Activated T-cell treated with anti-CD3 and anti-CD28 coated beads for 4 hours (primary cell): ENCODE results near the gene ITIH1.

ENCODE experiments used
- DNase-seq: peaks from one replicate; pipeline ENCODE4 v3.0.0-alpha.2; 2020

The ITIH1 gene

DNA sequence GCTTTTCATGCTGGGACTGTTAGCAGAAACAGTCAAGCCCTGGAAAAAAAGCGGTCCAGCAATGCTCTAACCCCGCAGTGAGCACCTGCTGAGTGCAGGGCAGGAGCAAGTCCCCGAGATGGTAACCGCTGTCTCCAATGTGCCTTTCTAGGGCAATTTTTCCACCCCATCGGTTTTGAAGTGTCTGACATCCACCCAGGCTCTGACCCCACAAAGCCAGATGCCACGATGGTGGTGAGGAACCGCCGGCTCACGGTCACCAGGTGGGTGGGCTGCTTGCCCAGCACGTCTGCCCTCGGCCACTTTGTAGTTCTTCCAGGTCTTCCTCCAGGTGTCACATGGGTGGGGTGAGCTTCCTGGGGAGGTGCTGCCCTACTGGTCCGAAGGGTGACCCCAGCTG is 14.0 kb downstream of the ITIH1 start:
- no peak for DNase-seq

DNA sequence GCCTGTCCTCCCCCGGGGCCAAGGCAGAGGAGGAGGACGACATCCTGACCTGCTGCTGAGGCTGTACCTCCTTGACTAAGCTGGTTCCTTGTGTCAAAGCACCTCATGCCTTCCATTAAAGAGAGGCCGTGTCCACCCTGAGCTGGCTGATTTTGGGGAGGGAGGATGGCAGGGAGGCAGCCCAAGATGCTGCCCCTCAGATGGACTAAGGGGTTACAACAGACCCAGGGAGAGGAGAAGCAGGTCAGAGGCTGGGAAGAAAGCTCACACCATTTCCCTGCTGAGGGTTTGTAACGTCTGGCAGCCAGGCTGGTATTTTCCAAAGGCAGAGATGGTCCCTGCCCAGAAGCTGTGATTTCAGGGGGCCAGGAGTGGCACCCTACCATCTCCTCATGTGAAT is 14.5 kb downstream of the ITIH1 start:
- DNase-seq, result no peak

DNA sequence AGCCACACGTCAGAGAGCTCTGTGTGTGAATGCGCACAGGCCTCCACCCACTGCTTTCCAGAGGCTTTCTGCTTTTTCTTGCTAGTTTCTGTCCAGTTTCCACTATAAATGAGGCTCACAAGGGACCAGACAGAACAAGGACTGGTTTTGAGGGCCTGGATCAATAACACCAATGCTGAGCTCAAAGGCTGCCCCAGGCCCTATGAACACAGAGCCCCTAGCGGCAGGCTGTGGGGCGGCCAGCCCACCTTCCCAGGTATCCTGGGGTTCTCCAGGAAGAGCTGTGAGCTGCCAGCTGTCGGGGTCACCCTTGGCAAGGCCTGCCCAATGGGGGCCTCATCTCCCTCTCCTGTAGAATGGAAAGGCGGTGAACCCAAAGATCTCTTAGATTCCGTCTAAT is 15.0 kb downstream of the ITIH1 start:
- DNase-seq, result no peak

DNA sequence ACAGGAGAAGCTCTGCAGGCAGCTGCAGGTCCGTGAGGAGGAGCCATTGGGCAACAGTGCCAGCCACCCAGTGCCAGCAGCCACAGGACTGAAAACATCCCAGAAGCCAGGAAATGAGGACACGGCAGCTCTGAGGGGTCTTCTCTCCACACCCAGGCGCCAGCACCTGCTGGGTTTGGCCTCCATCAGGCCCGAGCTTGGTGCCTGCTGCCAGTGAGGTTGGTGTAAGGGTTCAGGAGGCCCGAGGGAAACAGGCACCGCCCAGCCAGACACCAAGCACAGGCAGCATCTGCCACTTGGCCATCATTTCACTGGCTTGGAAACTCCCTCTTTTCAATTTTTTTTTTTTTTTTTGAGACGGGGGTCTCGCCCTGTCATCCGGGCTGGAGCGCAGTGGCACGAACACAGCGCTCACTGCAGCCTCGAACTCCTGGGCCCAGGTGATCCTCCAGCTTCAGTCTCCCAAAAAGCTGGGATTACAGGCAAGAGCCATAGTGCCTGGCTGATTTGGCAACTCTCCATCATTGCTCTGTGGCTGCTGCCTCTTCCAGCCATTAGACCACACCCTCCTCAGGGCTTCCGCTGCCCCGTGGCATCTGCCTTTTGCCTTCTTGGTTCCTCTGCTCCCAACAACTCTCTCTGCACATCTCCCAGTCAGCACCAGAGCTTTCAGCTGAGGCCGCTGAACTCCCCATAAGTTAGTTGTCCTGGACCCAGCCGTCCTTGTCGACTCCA is 15.7 kb downstream of the ITIH1 start:
- no peak for DNase-seq

DNA sequence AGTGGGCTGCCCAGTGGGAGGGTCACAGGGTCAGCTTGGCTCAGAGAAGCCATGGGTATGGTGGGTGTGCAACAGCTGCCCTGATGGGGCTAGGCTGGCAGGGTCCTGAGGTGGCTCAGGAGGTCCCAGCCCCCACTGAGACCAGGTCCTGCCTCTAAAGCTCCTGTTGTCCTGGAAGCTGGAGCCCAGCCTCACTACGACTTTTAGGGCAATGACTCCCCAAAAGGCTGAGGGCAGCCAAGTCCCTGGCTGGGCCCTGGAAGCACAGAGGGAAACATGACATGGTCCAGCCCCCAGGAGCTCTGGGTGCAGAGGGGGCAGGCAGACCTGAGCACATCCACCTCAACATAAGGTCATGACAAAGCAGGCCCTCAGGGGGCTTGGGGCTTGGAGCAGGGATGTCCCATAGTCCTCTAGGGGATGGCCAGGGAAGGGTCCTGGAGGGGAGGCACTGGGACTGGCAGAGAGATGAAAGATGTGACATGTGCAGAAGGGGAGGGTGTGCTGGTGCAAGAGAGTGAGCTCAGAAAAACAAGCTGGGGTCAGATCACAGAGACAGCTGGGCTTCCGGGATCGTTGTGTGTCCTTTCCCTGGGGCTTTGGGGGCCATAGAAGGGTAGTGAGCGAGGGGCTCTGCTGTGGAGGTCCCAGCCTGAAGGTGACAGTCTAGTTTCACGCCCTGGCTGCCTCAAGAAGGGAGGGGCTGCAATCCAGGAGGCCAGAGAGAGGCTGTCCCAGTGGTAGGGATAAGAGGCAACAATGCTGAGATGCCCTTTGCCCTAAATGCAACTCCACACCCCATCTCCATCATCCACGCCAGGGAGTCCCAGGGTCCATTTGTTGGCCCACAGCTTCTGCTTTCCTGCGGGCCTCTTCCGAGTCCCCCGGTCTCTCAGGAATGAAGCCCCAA is 16.6 kb downstream of the ITIH1 start:
- DNase-seq, result no peak

DNA sequence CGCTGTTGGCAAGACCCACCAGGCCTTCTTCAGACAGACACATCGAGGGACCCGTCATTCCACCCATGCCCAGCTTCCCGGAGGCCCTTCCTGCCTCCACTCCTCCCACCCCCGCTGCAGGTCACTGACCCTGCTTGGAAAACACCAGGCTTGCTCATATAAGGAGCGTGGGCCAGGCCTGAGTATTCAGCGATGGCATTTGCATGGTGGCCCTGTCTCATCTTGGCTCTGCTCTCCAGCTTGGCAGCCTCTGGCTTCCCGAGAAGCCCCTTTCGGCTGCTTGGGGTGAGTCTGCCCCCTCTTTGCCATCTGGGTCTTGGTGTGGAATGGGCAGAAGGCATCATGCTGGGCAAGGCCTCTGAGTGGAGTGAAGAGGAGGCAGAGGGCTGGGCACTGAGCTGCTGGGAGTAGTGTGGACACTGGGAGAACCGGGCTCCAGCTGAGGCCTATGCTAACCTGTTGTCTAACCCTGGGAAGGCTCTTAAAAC is 17.3 kb downstream of the ITIH1 start, which contains the start of gene ITIH3:
ITIH3 (plus strand) TSS at position 185 of the 488 bp plus-strand sequence; CDS start at position 193, 8 bp downstream.
- DNase-seq, result no peak

DNA sequence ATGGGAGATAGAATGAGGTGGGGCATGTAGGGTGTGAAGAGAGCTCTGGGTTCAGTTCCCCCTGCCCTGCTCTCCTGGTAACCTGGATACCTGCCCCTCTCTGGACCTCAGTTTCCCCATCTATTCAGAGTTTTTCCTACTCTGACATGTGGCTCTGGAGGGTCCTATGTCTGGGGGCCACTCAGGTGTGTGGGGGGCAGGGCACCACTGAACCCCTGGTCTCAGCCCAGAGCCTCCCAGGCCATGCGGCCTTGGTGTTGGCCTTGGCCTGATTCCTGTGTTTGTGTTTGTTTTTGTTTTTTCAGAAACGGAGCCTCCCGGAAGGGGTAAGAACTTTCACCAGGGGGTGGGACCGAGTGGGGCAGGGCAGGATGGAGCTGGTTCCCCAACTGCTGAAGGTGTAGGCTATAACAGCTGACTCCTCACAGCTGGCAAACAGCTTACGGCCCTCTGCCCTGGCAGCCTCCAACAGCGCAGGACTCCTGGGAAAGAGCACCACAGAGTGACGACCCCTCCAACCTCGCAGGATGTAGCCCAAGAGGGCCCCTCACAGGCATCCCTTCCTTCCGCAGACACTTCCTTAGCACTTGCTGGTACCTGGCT is 18.0 kb downstream of the ITIH1 start:
- DNase-seq, result no peak

DNA sequence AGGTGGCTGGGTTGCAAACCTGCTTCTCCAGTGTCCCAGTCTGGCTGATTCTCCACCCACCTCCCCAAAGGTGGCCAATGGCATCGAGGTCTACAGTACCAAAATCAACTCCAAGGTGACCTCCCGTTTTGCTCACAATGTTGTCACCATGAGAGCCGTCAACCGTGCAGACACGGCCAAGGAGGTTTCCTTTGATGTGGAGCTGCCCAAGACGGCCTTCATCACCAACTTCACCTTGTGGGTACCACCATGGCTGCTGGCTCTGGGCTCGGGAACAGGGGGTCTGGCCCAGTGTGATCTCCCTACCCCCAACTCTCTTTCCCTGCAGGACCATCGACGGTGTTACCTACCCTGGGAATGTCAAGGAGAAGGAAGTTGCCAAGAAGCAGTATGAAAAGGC is 19.0 kb downstream of the ITIH1 start:
- no peak for DNase-seq

DNA sequence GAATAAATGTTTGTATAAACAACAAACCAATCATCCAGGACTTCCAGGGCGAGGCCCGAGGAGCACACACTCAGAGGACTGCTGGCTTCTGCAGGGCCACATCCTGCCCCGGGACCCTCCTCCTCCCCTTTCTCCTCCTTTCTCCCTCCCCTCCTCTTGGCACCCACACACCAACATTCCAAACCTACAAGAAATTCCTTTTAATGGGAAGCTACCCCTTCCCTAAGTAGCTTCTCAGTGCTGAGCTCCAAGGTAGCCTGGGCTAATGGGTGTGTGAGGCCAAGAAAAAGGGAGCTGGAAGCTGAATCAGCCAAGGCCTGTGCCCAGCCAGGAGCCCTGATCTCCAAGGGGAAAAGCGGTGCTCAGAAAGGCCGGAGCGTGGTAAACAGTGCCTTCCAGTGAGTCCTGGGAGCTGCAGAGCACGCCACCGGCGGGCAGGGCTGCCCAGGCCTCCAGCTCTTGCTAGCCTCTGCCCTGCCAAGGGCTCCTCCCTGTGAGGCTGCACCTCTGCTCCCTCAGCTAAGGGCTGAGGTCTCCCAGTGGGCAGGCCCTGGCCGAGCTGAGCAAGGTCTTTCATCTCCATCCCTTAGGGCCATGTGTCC is 21.1 kb downstream of the ITIH1 start:
- DNase-seq, result no peak

DNA sequence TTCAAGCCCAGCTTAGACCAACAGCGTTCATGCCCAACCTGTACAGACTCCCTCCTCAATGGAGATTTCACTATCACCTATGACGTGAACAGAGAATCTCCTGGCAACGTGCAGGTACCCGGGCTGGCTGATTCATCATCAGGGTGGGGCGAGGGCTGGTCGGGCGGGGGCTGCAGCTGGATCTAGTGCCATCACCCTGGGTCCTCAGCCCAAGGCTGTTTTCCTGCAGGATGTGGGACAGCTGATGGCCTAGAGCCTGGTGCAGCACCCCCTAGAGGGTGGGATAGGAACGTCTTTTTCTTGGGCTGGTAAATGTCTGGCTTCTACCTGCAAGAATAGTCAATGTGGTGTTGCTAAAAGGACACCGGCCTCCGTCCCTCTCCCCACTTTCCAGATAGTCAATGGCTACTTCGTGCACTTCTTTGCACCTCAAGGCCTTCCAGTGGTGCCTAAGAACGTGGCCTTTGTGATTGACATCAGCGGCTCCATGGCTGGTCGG is 21.6 kb downstream of the ITIH1 start:
- DNase-seq, result no peak

DNA sequence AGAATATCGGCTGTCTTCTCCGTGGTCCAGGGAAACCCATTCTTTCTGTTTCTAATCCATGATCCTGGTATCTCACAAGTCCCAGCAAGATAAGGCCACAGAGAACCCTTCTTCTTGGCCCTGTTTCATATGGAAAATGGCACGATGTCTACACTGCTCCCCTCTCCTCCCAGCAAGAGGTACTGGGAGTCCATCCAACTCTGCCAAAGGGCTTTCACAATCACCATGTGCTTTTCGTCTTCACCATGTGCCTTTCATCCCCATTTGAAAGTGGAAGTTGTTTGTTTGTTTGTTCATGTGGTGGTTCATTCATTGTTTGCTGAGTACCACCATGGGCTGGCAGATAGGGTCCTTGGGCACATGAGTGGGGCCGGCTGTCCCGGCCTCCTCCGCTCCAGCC is 22.7 kb downstream of the ITIH1 start:
- no peak for DNase-seq

DNA sequence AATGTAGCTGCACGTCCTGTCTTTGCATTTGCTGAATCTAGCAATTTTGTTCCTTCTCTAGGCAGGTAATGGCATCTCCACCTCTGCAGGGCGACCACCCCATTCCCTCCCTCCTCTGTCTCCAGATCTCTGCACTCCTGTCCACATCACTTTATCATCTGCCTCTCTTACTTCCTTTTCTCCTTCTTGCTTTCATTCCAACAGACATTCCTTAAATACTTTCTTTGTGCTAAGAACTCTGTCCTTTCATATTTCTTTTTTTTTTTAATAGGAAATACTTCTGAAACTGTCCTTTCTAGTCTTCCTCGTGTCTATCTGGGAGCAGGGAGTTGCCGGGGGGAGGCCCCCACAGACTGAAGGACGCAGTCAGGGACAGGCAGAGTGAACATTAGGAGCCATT is 24.4 kb downstream of the ITIH1 start:
- DNase-seq, result no peak

DNA sequence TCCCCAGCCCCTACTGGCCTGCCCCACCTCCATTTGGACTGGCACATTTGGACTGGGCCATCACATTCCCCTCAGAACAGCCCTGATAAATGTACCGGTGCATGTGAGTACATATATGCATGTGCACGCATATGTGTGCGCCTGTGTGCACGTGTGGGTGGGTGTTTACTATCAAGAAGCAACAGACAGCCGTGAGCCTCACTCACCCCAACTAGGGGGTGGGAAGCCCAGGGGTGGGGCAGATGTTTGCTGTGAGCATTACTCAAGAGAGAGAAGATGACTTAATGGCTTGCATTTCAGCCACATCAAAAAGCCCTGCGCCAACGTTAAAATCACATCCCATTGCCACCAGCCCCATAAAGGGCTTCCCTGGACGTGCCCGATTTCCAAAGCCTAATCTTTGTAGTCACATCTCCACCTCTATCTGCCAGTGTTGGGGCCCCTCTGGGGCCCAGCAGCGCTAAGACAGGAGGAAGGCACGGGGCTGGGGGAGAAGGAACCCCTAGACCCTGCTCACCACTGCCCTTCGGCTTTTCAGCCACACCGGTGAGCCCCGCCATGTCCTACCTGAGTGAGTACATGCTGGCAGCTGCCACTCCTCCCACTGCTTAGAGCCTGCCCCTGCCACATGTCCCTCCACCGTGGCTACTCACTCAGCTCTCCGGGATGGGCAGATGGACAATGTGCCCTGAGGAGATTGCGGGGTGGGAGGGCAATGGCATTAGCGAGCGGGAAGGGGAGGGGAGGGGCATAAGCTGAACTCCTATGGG is 28.1 kb downstream of the ITIH1 start:
- DNase-seq, result no peak

DNA sequence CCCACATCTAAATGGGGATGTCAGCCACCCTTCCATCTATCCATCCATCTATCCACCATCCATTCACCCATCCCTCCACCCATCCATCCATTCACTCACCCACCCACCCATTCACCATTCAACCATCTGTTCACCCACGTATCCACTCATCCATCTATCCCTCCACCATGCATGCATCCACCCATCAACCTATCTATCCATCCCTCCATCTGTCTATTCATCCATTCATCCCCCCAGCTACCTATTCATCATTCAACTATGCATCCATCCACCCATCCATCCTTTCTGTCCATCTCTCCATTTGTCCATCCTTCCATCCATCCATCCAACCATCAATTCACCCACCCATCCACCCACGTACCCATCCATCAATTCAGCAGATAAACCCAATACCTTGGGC is 31.8 kb downstream of the ITIH1 start:
- DNase-seq, result no peak

DNA sequence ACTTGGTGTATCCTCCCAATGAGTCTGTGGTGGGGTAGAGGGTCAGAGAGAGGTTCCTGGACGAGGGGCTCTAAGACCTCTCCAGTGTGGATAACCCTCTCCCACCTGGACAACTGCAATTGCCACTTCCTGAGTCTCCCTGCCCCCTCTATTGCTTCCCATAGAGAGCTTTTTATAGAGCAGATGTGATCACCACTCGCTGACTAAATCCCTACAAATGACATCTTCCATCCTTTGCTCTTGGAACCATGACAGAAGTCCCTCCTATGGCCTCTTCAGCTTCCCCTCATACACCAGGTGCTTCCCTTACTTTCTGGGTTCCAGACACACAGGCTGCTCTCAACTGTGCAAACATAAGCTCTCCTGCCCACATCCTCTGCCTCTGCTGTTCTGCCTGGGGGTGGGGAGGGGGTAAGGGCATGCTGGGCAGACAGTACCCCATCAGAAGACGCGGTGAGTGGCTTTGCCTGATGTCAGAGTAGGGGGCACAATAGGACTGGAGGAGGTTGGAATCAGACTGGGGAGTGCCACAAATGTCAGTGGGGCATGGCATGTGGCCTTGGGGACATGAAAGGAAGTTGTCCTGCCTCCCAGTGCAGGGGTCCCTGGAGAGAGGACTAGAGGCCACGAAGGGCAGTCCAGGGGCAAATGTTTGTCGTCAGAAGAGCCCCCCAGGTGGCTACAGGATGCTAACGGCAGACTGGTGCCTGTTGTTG is 32.4 kb downstream of the ITIH1 start:
- DNase-seq, result no peak

DNA sequence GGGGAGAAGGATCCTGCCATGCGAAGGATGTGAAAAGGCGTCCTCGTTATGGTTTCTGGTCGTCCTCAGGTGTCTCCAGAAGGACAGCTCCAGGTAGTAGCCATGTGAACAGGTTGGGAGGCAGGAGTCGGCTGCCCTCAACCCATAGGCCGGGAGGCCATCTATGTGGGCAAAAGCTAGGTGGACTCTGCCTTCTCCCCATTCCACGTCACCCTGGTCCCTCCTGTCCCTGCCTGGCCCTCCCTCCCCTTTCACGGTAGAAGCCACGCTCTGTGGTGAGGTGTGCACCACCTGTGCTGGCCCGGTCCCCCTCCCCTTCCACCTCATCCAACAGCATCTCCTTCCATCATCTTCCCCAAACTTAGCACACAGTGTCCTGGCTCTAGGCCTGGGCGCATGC is 33.5 kb downstream of the ITIH1 start:
- no peak for DNase-seq

DNA sequence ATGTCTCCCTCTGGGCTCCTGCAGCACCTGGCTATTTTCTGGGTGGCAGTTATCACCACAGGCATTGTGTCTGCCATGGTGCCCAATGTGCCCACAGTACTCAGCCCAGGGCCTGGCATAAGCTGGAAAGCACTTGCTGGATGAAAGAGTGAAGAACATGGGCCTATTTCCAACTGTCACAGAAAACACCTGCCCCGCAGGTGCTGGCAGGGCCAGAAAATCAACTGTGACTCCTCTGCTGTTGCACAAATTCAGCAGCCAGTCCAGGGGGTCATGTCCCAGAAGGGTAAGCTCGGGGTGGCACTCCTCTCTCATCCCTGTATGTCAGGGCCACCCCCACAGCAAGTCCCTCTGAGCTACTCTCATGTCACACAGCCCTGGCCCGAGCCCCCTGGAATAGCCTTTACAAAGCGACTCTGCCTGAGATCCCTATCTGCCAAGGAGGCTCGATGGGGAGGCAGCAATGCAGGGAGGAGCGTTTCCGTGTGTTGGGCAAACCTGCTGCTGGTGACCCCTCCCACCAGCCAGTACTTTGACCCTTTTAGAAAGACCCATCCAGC is 34.1 kb downstream of the ITIH1 start:
- DNase-seq, result no peak

DNA sequence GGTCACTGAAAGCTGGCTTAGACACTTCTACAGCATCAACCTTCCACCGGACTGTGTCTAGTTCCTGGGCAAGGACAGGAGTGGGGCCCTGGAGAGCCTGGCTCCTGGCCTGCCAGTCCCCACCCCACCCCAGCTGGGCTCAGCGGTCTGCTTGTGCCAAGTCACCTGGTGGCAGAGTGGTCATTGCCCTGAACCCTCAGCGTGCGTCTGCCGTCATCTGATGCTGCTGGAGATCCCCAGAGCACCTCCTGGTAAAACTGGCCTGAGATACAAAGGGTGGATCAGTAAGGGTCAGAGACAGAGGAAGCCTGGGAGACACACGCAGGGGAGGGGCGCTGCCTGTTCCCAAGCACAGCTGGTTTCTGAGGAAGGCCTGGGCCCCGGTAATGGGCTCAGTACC is 36.4 kb downstream of the ITIH1 start:
- no peak for DNase-seq

DNA sequence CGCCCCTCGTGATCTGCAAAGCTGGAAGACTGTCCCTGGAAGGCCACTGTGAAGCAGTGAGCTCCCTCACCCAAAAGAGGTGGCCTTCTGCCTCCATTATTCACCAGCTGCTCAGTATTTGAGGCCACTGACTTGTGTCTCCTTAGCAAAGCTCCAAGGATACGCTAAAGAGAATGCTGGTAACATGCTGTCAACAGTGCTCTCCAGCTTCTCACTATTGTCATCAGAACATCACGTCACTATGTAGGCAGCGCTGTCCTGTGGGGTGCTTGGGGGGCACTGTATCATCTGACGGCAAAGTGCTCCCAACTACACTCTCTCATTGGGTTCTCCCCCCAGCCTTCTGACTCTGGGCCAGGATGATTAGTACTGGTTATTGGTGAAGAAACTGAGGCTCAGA is 38.8 kb downstream of the ITIH1 start:
- no peak for DNase-seq

DNA sequence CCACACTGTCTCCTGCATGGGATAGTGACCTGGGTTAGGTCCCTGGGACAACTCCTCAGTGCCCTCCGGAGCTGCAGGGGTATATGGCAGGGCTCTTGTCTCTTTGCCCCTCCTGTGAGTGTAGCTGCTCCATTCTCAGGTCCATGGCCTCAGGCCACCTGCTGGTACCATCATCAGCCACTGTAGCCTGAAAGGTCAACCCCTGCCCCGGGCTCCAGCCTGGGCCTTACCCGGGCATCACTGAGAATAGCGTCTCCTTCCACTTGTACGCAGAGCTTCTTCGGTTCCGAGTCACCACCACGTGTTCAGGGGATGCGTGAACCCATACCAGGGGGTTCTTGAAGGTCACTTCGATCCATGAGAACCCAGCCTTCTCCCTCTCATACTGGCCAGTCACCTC is 39.3 kb downstream of the ITIH1 start:
- DNase-seq, result no peak

DNA sequence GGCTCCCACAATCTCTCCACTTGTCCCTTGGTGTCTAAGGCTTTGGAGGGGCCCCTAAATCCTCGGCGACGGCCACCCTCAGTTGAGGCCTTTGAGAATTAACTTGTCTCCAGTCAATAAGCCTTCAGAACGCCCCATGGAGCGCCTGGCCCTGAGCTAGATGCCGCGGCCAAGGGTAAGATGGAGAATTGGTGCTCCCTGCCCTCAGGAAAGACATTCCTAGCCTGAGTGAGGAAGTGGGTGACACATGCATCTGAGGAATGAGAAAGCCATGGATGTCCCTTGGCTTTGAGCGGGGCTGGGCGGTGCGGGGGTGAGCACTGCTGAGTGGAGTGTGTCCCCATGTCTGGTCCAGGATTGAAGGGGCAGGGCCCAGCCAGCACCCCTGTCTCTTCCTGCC is 39.8 kb downstream of the ITIH1 start:
- DNase-seq, result no peak
